HG03575 (cell line): Measurements from ENCODE around the gene HERPUD2.

ENCODE experiments used
- ATAC-seq: cut with Tn5 transposase; IDR thresholded peaks from one replicate; pipeline ENCODE4 v1.9.1; 2021; ENCODE audit not compliant: unreplicated experiment, insufficient number of reproducible peaks, low FRiP score; ENCODE audit errors: extremely low read depth

HERPUD2 gene, protein sequence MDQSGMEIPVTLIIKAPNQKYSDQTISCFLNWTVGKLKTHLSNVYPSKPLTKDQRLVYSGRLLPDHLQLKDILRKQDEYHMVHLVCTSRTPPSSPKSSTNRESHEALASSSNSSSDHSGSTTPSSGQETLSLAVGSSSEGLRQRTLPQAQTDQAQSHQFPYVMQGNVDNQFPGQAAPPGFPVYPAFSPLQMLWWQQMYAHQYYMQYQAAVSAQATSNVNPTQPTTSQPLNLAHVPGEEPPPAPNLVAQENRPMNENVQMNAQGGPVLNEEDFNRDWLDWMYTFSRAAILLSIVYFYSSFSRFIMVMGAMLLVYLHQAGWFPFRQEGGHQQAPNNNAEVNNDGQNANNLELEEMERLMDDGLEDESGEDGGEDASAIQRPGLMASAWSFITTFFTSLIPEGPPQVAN

DNA sequence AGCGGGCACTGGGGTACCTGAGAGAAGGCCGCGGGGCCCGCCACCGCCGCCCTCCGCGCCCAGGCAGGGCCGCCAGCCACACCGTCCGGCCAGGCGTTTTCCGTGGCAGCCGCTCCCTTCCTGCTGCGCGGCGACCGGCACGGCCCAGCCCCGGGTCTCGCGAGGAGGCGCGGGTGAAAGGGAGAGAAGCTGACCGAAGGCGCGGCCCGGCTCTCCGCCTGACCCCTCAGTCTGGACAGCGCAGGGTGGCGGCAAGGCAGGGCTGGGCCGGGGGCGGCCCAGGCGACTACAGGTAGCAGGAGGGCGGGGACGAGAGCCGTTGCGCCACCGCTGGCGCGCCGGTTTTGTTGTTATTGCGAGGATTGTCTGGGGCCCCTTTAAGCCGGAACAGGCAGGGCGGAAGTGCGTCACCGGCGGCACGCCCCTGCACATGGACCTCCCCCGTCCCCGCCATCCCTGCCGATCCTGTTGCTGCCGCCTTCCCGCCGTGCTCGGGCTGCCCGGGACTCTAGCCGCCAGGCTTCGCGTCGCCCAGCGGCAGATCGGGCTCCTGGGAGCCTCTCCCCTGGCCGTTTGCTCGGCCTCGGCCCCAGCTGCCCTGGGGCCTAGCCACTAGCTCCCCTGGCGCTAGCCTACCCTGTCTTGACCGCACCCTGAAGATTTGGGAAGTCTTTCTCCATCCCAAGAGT, at the start of gene HERPUD2:
HERPUD2 (minus strand) TSS at position 352 of the 689 bp plus-strand sequence. CDS start 805 bp downstream, outside the sequence.
- ATAC-seq, result peak; percentile 53

DNA sequence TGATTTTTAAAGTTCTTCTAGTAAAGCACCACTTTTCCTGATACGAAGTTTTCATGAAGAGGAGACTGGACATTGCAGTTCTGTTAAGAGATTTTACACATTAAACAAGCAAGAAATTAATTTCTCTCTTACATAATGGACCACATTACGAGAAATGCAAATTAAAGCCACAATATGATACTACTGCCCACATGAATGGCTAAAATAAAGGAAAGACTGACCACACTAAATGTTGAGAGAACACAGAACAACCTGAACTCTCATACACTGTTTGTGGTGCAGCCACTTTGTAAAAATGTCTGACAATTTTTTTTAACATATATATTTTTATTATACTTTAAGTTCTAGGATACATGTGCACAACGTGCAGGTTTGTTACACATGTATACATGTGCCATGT, 44.0 kb upstream of the HERPUD2 start:
- ATAC-seq, result no peak

DNA sequence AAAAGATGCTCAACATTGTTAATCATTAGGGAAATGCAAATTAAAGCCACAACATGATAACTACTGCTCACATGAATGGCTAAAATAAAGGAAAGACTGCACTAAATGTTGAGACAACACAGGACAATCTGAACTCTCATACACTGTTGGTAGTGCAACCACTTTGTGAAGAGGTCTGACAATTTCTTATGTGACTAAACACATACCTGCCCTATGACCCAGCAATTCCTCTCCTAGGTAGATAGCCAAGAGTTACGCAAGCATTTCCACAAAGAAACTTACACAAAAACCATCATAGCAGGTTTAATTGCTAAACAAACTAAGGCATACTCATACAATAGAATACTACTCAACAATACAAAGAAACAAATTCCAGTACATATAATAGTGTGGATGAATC, 41.8 kb upstream of the HERPUD2 start:
- no peak for ATAC-seq

DNA sequence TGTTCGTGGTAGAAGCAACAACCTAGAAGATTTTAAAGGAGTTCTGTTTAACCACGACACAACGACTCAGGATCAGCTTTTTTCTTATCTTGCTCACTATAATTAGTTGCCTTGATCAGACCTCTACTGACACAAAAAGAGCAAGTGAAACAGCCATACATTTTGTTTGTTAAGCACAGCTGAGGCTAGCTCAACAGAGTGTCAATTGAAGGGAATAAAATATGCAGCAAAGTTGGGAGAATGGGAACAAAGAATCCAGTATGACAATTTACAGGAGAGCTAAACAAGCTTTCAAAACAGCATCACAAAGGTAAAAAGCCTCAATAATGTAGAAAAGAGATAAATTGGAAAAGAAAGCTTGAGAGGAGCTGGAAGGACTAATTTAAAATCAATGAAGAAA, 40.5 kb upstream of the HERPUD2 start:
- no peak for ATAC-seq

DNA sequence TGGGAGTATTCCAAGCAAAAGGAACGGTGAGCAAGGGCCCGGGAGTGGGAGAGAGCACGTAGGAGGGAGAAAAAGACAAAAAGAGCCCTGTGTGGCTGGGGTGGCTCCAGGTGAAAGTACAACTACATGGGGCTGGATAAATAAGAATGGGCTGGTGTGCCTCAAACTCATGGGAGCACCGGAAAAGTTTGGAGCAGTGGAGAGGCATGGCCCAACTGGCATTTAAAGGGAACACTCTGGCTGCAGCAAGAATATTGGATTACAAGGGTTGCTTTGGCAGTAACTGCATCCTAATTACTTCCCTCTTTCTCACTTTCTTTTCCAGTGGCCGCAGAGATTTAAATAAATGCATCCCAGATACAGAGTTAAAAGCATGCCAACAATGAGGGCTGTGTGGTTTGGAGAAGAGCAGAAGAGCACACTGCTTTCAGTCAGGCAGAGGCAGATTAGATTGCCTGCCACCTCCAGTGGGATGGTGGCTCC, 39.1 kb upstream of the HERPUD2 start:
- no peak for ATAC-seq

DNA sequence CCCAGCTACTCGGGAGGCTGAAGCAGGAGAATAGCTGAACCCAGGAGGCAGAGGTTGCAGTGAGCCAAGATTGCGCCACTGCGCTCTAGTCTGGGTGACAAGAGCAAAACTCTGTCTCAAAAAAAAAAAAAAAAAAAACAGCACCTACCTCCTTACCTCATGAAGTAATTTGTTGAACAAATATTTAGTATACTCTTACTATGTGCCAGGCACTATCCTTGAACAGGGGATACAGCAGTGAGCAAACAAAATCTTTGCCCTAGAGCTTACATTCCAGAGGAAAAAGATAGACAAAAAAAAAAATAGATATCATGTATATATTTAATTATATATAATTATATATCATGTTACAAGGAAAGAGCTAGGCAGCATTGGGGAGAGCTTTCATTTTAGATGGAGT, 36.4 kb upstream of the HERPUD2 start:
- ATAC-seq, result no peak

DNA sequence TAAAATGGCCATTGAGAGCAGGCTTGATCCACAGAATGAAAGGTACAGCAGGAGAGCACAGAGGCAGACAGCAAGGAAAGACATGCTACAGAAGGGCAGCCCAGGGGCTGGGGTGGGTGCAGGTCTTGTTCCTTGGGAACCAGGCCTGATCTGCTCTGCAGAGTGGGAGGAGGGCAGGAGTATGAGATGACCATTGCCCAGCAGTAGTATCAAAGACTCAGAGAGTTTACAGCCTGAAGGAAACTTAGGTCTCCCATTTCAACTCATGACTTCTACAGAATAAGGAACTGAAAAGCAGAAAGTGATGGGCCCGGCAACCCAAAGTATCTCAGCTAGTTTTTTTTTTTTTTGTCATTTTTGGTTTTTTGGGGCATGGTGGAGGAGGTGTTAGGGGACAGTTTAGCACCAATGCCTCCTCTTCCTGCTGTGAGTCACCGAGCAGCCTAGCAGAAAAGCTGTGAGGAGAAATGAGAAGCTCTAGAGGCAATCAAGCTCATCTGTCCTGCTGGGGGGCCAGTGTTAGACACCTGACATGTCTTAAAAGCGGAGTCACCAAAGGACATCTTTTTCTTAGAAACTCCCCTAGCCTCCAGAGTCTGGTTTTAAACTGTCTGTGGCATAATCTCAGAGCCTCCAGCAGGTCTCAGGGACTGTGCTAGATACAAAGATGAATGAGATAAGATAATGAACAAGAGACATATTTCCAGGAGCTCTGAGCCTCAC, 34.3 kb upstream of the HERPUD2 start:
- peak; percentile 45 for ATAC-seq

DNA sequence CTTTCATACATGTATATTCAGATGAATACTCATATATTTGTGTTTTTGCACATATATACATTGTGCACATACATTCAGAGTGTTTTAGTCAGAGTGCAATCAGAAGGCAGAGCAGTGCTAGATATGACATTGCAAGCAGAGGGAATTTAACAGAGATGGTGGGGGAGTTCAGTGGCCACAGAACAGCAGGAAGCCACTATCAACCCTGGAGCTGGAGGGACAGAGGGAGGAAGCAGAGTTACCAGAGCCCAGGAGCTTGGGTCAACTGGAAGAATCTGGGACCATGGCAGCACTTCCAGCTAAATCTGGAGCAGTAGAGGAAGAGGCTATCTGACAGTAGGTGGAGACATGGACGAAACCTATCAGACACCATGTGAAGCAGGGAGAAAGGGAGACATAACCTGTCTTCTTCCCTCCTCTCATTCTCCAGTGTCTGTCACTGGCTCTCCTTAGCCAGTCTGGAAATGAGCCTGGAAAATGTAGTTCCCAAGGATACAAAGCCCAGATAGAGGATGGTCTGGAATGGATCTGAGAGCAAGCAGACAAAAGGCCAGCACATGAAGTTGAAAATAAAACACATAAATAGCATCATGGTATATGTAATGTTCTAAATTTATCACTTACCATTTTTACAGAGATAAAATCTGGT, 33.6 kb upstream of the HERPUD2 start:
- no peak for ATAC-seq

DNA sequence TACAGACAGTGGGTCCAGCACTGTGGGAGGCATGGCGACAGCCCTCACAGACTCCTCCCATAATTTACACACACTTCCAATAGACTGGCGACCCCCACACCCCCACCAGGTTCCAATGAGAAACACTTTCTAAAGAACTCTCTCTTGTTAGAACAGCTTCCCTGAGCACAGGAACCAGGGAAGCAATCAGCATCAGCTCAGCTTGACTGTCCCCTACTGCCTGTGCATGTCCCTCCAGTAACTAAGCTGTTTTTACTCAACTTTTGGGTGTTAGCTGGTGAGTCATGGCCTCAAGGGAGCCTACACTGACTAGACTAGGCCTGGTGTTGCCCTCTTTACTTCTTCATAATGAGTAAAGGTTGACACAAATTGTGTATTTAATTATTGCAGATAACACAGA, 32.6 kb upstream of the HERPUD2 start:
- ATAC-seq, result no peak

DNA sequence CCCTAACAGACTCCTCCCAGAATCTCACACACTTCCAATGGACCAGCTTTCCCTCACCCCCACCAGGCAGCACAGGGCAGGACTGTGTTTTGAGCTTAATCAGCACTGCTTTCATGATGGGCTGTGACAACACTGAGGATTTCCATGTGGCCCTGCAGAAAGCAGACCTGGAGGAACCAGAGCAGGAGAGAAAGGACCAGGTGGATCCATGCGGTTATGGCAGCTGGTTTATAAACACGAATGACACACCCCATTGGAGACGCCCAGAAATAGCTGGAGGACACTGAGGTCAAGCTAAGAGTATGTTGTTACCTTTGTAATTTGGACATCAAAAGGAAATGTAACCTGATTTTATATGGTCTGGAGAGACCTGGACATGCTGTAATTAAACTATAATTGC, 31.7 kb upstream of the HERPUD2 start:
- no peak for ATAC-seq

DNA sequence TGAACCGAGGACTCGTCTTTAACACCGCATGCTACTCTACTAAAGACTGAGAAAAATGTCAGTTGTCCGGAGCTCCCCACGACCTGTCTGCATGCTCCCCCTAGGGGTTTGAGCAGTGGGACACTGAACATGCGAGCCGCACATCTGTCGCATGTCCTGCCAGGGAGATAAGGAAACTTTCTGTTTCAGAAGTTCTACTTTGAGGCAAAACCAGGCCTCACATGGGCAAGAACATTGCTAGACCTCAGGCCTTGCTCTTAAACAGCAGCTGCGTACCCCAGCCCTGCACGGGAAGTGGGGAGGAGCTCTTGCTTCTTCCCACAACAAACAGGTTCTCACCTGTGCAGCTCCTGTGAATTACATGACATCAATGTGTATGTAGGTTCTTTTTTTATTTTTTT, 30.3 kb upstream of the HERPUD2 start:
- ATAC-seq, result peak; percentile 35

DNA sequence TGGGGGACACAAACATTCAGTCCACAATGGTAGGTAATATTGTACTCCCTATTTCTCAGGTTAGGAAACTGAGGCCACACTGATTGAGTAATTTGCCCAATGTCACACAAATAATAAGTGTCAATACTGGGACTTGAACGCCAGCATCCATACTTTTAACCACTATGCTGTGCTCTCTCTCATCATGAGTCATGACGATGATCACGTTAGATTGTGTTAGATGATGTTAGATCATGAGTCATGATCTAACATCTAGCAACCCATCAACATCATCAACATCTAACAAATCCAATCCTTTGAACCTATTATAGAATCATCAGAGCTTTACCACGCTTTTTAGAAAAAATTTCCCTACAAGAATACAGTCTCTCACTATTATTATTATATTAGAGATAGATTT, 28.1 kb upstream of the HERPUD2 start:
- ATAC-seq, result no peak

DNA sequence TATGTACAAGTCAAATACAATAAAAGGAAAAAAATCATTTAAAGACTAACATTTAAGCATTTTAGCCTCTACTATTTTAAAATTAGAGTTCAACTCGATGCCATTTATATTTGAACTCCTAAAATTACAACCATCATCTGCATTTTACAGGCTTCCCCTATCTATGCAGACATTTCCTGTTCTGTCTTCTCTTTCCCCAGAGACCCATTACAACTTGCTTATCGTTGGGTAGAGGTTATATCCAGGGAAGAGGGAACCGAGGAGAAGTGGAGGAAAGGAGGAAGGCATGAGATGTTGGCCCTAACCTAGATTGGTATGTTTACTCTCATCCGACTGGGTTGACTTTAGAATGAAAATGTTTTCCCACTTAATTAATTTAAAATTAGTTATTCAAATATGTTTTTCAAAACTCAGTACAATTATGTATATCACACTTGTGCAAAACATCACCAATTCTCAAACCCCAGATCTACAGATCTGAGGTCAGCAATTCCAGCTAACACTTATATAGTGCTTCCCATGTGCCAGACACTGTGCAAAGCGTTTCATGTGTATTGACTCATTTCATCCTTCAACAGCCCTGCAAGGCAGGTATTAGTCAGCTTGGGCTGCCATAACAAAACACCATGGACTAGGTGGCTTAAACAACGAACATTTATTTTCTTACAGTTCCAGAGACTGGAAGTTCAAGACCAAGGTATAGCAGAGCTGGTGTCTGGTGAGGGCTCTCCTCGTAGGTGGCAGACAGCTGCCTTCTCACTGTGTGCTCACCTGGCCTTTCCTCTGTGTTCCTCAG, 27.3 kb upstream of the HERPUD2 start:
- ATAC-seq, result no peak

DNA sequence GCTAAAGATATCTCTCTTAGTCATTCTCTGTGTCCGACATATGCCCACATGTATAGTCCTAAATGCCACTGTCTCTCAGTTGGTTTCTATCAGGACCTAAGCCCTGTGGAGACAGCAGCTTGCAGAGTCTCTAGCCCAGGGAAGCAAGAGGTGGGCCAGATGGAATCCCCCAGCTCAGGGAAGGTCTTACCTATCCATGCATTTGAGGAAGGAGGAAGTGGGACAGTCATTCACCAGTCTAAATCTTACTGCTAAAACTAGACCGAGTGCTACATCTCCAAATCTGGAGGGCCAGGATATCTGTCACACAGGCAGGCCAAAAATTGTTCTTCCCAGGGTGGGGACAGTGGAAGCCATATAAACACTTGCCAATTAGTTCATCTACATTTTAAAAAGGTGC, 26.4 kb upstream of the HERPUD2 start:
- ATAC-seq, result no peak

DNA sequence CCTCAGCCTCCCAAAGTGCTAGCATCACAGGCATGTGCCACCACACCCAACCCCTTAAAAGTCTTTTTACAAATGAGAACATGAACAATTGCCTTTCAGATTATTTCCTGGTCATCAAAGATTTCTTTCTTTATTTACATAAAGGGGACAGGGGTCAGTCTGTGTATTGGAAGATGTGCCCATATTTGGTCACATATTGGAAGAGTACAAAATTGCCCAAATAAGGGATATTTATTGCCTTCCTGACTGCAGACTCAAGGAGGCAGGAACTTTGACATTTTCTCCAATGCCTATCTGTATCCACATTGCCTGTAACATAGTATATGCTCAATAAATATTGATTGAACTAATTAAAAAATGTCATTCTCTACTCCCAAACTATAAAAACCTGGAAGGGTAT, 25.9 kb upstream of the HERPUD2 start:
- ATAC-seq, result no peak

DNA sequence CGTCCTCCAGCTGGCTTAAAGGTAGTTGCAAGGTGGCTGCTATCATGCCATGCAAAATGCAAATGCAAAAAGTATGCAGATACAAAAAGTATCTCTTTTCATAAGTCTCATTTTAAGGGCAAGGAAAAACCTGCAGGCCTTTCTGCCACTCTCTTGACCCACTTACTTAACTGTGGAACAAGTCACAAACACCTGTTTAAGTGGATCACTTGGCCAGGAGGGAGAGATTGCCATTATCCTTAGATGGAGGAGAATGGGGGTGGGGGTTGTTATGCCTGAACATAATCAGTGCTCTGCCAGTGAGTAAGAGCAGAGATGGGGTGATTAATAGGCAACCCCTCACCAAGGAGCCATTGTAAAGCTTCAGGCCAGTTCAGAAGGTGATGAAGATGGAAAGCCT, 25.1 kb upstream of the HERPUD2 start:
- no peak for ATAC-seq

DNA sequence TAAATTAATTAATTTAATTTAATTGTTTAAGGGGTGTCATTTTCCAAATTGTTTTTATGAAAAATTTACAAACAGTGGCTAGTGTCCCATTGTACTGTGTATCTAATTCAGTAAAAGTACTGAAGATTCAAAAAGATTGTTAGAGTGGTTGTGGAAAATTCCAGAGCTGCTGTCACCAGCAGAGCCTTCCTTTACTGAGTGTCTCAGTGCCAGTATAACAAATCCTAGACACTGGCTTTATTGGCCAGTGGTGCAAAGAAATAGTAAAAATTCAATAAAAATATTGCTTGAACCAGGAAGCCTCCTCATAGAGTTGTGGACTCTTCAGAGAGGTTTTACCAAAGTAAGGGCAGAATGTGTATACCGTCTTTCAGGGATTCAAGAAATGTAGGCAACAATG, 23.1 kb upstream of the HERPUD2 start:
- no peak for ATAC-seq

DNA sequence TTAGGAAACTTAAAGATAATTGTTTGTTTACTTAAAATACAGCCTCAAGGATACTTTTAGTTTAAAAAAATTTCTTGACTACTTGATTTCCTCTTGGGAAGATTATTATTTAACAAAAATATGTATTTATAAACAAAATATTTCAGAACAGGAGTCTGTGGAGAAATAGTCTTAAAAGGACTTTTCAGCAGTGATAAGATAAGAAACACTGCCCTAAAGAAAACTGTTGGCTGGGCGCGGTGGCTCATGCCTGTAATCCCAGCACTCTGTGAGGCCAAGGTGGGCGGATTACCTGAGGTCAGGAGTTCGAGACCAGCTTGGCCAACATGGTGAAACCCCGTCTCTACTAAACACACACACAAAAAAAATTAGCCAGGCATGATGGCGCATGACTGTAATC, 22.6 kb upstream of the HERPUD2 start:
- ATAC-seq, result no peak

DNA sequence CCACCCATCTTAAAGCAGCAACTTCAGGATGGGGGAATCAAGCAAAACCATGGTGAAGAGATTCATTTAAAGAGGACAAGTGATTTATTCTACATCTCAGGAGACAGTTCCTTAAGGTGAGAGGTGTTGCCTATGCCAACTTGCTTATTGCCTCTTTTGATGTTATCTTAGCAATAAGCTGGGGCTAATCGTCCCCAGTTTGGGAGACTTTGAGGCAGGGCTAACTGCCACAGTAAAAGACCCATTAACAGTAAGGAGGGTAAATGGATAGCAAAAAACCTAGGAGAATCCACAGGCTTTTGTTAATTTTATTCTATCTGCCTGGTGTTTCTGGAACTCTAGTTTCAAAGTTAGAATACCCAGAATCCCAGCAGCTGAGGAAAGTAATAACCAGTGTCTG, 22.1 kb upstream of the HERPUD2 start:
- ATAC-seq, result no peak
